ENCODE data around the gene AK9.
"Not testable (repeated sequence)": the region's sequence is repeated elsewhere in the genome, so short reads cannot be mapped to it uniquely, and the experiment has no call there.

AK9 gene

GRCh38 chr6:109626311-109626710 lies 64.7 kb downstream of the AK9 start:
- DNase-seq (ENCODE audit: low read depth, low spot score), result no peak

DNA sequence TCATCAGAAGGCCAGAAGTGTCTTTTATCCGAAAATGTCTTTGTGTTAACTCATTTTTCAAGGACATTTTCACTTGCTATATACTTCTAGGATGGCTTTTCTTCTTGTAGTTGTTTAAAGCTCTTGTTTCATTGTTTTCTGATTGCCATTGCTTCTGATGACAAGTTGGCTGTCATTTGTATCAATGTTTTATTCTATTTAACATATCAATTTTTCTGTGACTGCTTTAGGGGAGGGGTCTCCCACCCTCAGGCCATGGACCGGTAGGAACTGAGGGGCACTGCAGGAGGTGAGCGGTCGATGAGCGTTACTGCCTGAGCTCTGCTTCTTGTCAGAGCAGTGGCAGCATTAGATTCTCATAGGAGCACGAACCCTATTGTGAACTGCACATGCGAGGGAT lies 65.8 kb downstream of the AK9 start:
- DNase-seq (ENCODE audit: low read depth, low spot score), result no peak

GRCh38 chr6:109623288-109623687 lies 67.7 kb downstream of the AK9 start:
- no peak for DNase-seq (ENCODE audit: low read depth, low spot score)

DNA sequence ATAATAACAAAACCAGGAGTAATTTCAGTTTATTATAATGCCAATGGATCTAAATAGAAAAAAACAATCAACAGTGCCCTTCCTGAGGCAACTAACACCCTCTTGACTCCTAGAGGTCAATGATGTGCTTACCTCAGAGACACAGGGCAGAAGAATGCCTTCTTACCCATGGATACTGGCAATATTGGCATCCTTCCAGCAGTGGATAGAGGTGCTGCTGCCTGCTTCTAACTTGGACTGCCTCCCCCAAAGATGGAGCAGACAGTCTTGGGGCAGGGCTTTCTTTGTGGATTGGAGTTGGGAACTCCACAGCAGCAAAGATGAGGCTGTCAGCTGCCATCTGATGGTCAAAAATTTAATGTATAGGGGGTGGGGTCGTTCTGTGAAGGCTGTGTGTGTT lies 78.7 kb downstream of the AK9 start:
- no peak for DNase-seq (ENCODE audit: low read depth, low spot score)

GRCh38 chr6:109611502-109611901 lies 79.5 kb downstream of the AK9 start:
- no peak for DNase-seq (ENCODE audit: low read depth, low spot score)

DNA sequence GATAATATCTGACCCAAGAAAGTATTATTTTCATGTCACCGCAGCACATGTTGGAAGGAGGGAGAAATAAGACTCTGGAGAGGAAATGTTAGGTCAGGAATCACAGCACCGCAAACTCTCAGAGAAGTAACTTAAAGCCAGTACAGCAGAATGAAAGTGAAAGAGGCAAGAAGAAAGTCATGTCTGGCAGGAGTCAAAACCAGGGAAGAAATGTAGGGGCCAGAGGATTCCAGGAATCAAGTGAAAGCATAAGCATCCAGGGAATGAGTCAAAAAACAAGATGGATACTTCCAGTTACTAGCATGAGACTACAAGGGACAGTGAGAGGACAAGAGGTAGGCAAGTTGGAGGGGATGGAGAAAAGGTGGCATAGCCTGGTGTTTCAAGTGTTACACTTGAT lies 80.4 kb downstream of the AK9 start:
- no peak for DNase-seq (ENCODE audit: low read depth, low spot score)

- DNase-seq (ENCODE audit: low read depth, low spot score), result no peak
These were observed 81.3 kb downstream of the AK9 start for GRCh38 chr6:109609737-109610136.

DNA sequence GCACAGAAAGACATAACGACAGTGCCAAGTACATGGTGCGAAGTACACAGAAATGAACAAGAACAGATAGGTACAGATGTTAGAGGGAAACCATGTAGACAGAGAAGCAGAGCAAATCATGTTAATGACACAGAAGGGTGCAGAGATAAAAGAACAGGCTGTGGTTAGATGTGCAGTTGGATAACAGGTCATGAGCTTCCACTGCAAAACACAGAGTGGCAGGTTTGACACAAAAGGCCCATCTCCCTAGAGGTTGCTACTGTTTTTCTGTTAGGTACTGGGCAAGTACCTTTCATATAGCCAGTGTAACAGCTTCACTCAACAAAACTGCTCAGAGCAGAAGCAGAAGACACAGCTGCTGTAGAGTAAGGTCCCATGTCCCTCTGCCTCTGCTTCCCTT lies 84.6 kb downstream of the AK9 start:
- DNase-seq (ENCODE audit: low read depth, low spot score), result no peak

GRCh38 chr6:109595998-109596397 lies 95.0 kb downstream of the AK9 start:
- DNase-seq (ENCODE audit: low read depth, low spot score), result no peak

DNA sequence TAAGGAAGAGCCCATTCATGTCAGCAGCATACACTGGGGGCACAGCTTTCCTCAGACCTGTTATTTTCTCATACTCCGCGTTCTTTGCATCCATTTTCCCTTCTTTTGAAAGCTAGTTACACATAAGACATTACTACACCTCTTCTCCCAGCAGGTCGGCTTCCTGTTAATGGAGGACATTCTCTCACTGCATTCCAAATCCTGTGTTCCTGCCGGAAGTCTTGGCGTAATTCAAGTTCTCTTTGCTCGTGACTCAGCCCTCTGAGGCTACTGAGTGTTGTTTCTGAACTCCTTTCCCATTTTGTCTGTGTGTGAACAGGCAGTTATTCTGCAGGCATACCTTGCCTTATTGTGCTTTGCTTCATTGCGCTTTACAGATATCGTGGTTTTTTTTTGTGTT lies 110.5 kb downstream of the AK9 start:
- DNase-seq (ENCODE audit: low read depth, low spot score), result no peak

GRCh38 chr6:109579361-109579760 lies 111.6 kb downstream of the AK9 start:
- DNase-seq (ENCODE audit: low read depth, low spot score), result no peak

- not testable (repeated sequence) for DNase-seq (ENCODE audit: low read depth, low spot score)
These were observed 121.1 kb downstream of the AK9 start for GRCh38 chr6:109569901-109570300.

DNA sequence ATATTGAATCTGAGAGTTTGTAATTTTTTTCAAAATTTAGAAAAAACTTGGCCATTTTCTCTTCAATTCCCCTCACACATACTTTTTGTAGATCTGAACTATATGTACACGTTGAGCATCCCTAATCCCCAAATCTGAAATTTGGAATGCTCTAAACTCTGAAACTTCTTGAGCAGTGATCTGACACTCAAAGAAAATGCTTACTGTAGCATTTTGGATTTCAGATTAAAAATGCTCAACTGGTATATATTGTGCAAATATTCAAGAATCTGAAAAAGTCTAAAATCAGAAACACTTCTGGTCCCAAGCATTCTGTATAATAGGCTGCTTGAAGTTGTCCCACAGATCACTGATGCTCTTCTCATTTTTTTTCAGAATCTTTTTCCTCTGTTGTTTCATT lies 129.2 kb downstream of the AK9 start:
- DNase-seq (ENCODE audit: low read depth, low spot score), result no peak

- no peak for DNase-seq (ENCODE audit: low read depth, low spot score)
These were observed 159.6 kb downstream of the AK9 start for GRCh38 chr6:109531446-109531845.

- DNase-seq (ENCODE audit: low read depth, low spot score), result no peak
These were observed 163.0 kb downstream of the AK9 start for GRCh38 chr6:109527989-109528388.

DNA sequence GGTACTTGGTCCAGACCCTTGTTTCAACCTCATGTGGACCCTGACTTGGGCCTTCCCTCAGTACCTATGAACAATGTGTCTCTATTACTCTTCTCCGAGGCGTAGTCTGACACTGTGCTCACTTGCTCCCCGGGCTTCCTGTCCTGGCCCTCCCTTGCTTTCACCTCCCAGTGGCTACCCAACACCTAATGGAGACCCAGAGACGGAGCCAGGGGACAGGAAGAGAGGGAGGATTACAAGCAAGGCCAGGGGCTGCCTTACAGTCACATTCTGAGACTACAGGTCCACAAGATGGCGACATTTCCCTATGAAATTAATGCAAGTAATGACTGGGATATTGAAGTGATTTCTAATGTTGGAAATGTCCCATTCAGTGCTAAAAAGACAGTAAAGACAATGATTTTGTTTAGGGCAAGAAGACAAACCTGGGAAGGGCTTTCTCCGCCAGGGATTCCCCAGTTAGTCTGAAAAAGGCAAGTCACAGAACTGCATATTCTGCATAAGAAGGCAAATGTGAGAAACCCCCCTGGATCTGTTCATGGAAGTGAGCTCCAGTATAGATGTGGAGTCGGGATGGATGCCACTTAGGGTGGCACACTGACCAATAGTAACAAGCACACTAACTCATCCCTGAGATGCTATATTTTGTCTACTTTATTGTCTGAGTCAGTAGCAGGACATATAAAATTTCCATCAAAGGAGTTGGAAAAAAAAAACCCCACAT lies 163.9 kb downstream of the AK9 start:
- DNase-seq (ENCODE audit: low read depth, low spot score), result peak; percentile 23

DNA sequence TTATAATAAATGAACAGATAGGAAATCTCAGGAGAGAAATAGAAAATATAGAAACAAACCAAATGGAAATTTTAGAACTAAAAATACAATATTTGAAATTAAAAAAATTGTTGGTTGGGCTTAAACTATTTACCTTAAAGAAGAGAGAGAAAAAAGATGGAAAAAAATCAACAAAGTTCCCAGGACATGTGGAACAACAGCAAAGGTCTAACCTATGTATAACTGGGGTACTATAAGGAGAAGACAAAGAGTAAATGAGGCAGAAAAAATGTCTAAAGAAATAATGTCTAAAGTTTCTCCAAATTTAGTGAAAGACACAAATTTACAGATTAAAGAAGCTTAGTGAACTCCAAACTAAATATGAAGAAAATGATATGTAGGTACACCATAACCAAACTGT lies 166.9 kb downstream of the AK9 start:
- no peak for DNase-seq (ENCODE audit: low read depth, low spot score)

GRCh38 chr6:109523478-109523877 lies 167.5 kb downstream of the AK9 start:
- DNase-seq (ENCODE audit: low read depth, low spot score), result no peak

- no peak for DNase-seq (ENCODE audit: low read depth, low spot score)
These were observed 169.9 kb downstream of the AK9 start for GRCh38 chr6:109521080-109521479.

GRCh38 chr6:109519647-109520046 lies 171.4 kb downstream of the AK9 start:
- not testable (repeated sequence) for DNase-seq (ENCODE audit: low read depth, low spot score)

DNA sequence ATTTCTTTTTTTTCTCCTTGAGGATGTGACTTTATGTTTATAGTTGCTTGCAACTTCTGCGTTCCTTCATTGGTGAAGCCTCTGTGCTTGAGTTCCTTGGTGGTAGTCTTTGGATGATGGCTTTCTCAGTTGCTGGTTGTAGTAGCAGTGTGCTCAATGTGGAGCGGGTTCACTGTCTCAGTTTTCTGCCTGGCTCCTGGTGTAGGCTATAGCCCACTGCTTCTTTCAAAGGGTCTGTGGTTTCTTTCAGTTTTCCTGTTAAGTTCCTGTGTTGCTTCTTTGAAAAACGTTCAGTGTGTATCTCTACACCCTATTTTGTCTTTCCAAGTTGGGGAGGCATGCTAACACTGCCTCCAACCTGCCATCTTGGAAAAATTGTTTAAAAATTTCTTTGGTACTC lies 174.1 kb downstream of the AK9 start:
- no peak for DNase-seq (ENCODE audit: low read depth, low spot score)

DNA sequence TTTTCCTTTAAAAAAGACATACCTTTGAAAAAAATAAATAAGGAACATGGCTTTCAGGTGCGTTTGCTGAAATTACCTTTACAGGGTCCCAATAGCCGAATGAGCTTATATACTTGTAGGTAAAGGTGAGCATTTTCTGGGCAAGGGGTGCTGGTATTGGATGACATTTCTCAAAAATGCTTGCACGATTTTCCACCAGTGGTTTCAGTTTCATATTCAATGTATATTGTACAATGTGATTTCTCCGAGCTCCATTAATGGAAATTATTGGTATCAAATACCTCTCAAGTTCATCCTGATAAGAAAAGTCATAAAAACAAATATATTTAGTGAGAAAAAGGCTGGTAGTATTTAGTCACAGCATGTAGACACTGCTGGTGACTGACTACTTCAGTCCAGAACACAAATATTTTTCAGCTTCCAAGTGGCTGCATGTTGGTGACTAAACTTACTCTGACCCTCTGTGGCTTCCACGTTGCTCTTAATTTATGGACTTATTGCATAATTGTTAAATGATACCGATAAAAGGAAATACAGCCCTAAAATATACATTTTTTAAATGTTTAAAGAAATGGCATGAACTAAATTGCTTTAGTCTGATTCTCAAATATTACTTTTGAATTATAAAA lies 175.1 kb downstream of the AK9 start:
- no peak for DNase-seq (ENCODE audit: low read depth, low spot score)

- no peak for DNase-seq (ENCODE audit: low read depth, low spot score)
These were observed 176.1 kb downstream of the AK9 start for GRCh38 chr6:109514946-109515345.
